Fibroblast of peridontal ligament (primary cell): ENCODE measurements around the gene CD209.
"Not testable (repeated sequence)": the region's sequence is repeated elsewhere in the genome, so short reads cannot be mapped to it uniquely, and the experiment has no call there.

Experiments
- DNase-seq: peaks from one replicate; pipeline ENCODE4 v3.0.0-alpha.2; 2010; ENCODE audit errors: extremely low read depth

The CD209 gene

DNA sequence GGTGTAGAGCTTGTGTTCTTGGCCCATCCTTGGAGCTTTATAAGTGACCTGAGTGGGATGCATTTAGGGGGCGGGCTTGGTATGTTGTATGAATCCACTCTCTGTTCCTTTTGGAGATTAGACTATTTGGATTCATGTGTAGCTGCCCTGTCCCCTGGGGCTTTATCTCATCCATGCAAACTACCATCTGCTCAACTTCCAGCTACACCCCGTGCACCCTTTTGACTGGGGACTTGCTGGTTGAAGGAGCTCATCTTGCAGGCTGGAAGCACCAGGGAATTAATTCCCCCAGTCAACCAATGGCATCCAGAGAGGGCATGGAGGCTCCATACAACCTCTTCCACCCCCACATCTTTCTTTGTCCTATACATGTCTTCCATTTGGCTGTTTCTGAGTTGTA lies 21.8 kb upstream of the CD209 start:
- DNase-seq = no peak

DNA sequence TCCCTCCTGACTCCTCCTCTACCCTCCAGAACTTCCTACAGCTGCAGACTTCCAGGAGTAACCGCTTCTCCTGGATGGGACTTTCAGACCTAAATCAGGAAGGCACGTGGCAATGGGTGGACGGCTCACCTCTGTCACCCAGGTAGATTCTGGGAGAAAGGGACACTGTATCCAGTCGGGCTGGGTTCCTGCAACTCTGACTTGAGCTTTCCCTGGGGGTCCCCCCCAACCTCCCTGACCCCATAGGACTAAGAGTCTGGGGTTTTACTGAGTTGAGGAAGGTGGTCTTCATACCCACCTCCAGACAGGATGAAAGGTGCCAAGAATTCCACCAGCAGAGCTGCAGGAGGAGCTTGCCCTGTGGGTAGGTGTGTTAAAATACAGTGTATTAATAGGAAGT lies 20.2 kb upstream of the CD209 start:
- DNase-seq = no peak

DNA sequence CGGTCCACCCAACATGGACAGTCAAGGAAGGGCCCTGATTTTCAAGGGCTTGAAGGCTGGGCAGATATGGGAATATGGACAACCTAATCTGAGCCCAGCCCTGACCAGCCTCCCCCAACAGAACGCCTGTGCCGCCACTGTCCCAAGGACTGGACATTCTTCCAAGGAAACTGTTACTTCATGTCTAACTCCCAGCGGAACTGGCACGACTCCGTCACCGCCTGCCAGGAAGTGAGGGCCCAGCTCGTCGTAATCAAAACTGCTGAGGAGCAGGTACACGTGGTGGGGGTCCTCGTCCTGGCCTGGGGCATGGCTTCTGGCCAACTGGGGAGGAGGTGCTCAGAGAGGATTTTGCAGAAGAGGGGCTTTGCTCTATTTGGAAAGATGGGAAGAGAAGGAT lies 19.2 kb upstream of the CD209 start:
- DNase-seq = no peak

DNA sequence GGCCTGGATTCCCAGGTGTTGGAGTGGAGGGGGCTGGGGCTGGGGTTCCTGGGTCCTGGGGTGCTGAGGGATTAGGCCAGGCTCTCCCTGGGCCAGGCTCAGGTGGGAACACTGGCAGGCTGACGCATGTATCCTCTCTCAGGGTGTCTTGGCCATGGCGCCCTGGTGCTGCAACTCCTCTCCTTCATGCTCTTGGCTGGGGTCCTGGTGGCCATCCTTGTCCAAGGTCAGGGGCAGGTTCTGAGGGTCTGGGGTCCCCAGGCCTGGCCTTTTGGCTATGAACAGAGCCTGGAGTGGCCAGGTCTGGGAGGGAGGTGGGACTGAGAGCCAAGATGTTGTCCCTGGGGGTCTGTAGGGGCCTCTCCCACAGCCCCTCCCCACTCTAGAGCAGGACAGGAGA lies 17.7 kb upstream of the CD209 start:
- DNase-seq = not testable (repeated sequence)

DNA sequence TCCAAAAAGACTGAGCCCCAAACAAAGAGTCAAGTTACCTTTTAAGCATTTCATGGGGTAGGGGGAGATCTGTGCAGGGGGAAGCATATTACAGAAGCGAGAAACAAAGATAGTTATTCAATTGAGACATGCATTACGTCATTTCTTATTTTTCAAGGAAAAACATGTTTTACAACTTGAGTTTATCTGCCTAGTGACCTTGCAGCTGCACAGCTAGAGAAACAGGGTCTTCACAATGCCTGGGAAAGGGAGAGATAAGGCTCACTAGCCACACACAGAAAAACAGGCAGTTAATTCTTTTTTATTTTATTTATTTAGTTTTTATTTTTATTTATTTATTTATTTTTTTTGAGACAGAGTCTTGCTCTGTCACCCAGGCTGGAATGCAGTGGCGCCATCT lies 16.8 kb upstream of the CD209 start:
- not testable (repeated sequence) for DNase-seq

DNA sequence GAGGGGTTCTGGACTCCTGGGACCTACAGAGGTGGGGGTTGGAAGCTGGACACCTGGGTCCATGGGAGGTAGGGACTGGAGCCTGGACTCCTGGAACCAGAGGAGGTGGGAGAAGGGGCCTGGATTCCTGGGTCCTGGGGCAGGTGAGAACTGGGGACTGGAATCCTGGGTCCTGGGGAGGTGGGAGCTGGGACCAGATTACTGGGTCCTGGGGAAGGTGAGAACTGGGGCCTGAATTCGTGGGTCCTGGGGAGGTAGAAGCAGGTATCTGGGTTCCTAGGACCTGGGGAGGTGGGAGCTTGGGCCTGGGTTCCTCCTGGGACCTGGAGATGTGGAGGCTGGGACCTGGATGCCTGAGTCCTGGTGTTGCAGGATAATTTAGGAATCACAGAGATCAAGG lies 16.4 kb upstream of the CD209 start:
- no peak for DNase-seq

DNA sequence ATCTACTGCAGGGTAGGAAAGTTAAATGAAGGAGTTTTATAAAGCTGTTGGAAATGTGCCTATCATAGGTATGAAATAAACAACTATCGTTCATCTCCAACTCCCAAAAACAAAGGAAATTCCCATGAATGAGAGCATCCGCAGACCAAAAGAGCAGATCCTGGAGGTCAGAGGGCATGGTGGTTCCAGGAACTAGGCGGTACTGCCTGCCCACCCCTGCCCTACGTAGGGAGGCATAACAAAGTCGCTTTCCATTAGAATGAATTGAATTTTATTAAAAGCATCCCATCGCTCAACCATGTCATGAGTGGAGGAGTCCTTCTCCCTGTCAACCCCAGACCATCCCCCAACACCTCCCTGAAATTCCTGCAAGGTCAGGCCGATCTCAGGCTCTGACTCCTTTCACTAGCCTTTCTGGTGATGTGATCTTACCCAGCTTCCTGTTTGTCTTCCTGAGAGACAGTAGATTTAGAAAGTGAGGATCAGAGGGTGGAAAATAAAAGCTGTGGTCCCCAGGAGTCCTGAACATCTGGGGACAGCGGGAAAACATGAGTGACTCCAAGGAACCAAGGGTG lies 15.5 kb upstream of the CD209 start, which contains the start of gene CLEC4M:
Gene CLEC4M (plus strand): TSS at position 525 of the 575 bp plus-strand sequence. CDS start 24 bp downstream, at position 549.
- DNase-seq = no peak

DNA sequence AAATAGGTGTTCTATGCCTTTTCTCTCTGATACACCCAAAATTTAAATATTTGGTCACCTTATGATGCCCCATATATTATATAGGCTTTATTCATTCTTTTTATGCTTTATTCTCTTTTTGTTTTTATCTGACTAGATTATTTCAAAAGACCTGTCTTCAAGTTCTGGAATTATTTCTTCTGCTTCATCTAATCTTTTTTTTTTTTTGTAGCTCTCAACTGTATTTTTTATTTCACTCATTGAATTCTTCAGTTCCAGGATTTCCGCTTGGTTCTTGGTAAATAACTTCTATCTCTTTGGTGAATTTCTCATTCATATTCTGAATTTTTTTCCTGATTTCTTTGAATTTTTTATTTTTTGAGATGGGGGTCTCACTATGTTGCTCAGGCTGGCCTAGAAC lies 11.8 kb upstream of the CD209 start:
- DNase-seq = no peak

DNA sequence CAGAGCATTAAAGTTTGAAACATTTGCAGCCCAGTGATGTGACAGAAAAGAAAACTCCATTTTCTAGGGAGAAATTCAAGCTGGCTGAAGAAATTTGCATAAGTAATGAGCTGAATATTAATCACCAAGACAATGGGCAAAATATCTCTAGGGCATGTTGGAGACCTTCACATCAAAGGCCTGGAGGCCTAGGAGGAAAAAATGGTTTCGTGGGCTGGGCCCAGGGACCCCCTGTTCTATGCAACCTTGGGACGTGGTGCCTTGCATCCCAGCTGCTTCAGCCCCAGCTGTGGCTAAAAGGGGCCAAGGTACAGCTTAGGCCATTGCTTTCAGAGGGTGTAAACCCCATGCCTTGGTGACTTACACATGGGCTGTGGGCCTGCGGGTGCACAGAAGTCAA lies 10.0 kb upstream of the CD209 start:
- DNase-seq = no peak

DNA sequence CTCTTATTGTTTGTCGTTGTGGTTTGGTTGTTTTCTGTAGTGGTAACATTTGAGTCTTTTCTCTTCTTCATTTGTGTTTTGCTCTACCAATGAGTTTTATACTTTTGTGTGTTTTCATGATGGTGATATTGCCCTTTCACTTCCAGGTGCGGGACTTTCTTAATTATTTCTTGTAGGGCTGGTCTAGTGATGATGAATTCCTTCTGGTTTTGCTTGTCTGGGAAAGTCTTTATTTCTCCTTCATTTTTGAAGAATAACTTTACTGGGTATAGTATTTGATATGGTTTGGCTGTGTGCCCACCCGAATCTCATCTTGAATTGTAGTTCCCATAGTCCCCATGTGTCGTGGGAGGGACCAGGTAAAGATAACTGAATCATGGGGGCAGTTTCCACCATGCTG lies 8.9 kb upstream of the CD209 start:
- no peak for DNase-seq

DNA sequence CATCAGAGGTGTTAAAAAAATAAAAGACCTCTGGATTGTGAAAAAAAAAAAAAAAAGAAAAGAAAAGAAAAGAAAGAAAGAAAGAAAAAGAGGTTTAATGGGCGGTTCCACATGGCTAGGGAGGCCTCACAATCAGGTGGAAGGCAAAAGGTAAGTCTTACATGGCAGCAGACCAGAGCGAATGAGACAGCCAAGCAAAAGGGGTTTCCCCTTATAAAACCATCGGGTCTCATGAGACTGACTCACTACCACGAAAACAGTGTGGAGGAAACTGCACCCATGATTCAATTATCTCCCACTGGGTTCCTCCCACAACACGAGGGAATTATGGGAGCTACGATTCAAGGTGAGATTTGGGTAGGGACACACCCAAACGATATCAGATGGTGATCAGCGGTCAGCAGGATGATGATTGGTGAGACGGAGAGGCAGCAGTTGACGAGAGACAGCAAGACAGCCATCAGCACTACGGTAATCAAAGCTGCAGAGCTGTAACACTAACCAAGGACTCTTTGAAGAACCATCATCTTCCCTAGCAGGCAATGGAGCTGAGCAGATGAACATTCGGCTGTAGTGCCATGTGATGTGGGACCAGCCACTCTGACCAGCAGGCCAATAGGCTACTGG lies 3.9 kb upstream of the CD209 start:
- no peak for DNase-seq

DNA sequence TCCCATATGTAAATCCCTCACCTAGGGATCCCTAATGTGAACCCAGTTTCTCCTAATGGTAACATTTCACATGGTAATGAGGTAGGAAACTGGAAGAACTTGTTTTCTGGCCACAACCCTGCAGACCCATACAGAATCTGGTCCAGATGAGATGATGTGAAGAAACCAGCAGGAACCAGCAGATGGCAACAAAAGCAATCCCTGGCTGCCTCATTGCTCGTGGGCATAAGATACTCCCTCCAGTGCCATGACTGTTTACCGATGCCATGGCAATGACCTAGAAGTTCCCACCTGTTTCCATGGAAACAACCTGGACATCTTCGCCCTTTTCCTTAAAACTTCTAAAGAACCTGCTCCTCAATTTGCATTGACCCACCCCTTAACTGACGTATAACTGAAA lies 1.4 kb upstream of the CD209 start:
- DNase-seq = no peak

DNA sequence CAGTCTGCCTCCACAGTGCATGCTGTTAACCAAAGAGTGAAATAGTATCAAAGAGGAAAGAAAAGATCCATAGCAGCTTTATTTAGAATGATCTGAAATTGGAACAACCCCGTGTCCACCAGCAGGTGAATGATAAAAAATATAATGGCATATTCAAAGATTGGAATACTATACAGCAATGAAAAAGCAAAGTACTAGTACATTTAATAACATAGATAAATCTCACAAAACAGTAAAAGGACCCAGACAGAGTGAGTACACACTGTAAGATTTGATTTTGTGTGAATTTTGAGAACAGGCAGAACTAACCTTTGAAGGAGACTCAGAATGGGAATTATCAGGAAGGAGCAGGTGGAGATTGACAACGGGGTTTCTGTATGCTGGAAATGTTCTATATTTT lies 837 bp upstream of the CD209 start:
- DNase-seq = no peak

DNA sequence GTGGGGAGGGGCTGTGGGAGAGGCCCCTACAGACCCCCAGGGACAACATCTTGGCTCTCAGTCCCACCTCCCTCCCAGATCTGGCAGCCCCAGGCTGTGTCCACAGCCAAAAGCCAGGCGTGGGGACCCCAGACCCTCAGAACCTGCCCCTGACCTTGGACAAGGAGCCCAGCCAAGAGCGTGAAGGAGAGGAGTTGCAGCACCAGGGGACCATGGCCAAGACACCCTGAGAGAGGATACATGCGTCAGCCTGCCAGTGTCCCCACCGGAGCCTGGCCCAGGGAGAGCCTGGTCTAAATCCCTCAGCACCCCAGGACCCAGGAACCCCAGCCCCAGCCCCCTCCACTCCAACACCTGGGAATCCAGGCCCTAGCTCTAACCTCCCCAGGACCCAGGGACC lies 1.0 kb downstream of the CD209 start:
- DNase-seq = not testable (repeated sequence)

DNA sequence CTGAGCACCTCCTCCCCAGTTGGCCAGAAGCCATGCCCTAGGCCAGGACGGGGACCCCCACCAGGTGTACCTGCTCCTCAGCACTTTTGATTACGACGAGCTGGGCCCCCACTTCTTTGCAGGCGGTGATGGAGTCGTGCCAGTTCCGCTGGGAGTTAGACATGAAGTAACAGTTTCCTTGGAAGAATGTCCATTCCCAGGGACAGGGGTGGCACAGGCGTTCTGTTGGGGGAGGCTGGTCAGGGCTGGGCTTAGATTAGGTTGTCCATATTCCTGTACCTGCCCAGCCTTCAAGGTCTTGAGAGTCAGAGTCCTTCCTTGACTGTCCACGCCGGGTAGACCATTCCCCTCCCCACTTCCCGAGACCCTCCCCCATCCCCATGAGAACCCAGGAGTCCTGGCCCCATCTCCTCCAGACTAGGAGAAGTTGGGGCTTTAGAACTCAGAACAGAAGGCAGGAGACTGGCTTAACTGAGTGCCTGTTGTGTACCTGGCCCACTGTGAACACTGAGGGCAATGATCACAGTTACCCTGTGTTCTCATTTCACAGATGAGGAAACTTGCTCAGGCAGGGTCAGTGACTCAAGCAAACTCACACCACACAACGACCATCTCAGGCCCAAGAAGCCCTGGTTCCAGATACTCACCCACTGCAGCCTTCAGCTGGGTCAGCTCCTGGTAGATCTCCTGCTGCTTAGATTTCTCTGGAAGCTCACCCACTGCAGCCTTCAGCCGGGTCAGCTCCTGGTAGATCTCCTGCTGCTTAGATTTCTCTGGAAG lies 2.3 kb downstream of the CD209 start:
- no peak for DNase-seq

DNA sequence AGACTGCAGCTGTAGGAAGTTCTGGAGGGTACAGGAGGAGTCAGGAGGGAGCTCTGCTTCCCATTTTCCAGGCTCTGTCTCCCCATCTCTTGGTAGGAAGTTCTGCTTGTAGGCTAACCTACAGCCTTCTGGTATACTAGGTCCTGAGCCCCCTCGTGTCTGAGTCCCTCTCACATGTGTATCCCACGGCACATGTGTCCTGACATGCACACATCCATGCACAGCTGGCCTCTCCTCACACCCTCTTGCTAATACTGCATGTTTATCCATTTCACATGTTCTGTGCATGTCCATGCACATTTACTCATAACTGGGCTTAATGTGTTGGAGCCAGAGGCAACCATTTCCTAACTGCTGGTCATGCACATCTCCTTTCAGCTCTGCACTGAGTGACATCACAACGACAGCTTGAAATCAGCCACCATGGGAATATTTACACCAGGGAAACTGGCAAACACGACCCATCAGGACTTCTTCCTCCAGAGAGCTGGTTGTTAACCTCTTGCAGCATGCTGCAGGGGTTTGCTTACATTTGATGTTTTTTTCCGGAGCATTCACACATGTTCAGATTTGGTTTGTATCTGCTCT lies 3.0 kb downstream of the CD209 start:
- no peak for DNase-seq

DNA sequence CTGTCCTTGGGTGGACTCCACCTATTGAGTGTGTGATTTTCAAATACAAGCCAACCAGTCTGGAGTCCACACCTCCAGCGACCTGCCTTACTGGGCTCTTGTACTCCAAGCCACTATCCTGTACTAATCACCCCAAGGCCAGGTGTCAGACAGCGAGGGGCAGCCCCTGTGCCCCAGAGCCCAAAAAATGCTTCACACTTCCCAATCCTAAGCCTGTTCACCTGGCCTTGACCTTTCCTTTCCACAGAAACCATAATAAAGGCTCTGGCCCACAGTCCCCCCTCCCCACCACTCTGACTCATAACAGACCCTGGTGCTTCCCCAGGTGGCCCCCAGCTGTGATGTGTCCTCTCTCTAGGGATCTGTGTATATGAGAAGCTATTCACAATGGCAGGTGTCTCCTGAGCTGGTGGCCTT lies 3.9 kb downstream of the CD209 start:
- DNase-seq = no peak

DNA sequence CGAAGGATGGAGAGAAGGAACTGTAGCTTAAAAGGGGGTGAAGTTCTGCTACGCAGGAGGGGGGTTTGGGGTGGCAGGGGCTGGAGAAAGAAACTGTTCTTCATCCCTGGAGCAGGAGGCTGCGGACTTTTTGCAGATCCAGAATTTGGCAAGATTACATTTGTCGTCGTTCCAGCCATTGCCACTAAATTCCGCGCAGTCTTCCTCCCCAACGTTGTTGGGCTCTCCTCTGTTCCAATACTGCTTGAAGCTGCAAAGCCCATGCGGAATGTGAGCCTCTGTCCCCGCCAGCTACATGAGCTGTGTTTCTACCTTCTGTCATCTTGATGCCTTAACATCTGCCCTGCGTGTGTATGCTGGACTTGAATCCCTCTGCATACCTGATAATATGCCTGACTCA lies 4.3 kb downstream of the CD209 start:
- no peak for DNase-seq

DNA sequence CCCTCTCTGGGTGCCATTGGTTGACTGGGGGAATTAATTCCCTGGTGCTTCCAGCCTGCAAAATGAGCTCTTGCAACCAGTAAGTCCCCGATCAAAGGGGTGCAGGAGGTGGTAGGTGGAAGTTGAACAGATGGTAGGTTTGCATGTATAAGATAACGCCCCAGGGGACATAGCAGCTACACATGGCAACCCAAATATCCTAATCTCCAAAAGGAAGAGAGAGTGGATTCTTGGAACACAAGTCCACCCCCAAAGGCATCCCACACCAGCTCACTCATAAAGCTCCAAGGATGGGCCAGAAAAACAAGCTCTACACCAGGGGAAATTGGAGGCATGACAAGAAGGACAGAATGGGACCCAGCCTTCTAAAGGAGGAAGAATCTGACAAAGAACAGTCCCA lies 4.8 kb downstream of the CD209 start:
- DNase-seq = no peak

DNA sequence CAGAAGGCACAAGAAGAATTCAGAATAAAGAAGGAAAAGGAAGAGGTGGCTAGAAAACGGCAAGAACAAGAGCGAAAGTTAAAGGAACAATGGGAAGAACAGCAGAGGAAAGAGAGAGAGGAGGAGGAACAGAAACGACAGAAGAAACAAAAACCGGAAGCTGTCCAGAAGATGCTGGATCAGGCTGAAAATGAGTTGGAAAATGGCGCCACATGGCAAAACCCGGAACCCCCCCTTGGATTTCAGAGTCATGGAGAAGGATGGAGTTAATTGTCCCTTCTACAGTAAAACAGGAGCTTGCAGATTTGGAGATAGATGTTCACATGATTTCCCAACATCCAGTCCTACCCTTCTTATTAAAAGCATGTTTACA lies 6.7 kb downstream of the CD209 start:
- no peak for DNase-seq

DNA sequence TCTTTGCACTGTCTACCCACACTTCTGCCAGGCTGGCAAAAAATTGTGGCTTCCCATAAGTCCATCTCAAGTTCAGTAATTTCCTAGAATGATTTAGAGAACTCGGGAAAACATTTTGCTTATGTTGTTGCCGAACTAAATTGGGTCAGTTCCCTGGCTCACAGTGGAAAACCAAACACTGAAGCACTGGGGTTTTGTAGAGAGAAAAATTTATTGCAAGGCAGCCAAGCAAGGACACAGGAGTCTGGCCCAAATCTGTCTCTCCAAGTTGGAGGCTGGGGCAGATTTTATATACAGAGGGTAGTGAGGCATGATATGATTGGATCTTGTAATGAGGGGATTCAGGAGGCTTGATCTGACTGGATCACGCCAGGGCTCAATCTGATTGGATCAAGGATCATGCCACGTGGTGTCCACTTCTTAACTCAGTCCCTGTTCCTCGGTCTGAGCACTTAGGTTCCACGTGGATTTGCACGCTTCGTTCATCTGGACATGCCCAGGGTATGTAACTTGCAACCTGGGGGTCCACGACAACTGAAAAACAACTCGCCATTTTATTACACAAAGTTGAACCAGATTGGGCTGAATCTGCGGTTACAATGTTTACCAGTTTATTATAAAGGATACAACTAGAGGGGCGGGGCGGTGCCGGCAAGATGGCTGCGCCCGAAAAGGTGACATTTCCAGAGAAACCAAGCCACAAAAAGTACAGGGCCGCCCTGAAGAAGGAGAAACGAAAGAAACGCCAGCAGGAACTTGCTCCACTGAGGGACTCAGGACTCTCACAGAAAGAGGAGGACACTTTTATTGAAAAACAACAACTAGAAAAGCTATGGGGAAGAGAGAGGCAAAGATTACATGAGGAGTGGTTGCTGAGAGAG lies 7.3 kb downstream of the CD209 start:
- no peak for DNase-seq

DNA sequence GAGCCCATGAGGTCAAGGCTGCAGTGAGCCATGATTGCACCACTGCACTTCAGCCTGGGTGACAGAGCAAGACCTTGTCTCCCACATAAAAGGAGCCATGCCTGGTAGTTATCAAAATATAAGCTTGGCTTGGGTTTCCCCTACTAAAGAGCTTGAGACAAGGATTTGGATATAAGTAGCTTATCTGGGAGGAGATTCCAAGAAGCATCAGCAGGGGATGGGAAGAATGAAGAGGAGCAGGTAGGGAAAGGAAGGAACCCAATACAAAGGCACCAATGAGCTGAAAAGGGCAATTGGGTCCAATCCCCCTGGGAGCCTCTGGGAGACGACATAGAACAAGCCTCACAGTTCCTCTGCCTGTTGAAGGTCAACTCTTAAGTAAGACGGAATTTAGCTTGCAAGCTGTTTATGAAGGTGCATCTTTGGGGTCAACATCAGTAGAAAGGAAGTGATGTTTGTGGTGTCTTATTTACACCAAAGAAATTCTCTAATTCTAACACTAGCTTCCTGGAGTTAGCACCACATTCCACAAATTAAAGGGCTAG lies 8.1 kb downstream of the CD209 start:
- no peak for DNase-seq
